ENCODE results near the gene FBLN1.
"Not testable (repeated sequence)": the region's sequence is repeated elsewhere in the genome, so short reads cannot be mapped to it uniquely, and the experiment has no call there.

The FBLN1 gene

DNA sequence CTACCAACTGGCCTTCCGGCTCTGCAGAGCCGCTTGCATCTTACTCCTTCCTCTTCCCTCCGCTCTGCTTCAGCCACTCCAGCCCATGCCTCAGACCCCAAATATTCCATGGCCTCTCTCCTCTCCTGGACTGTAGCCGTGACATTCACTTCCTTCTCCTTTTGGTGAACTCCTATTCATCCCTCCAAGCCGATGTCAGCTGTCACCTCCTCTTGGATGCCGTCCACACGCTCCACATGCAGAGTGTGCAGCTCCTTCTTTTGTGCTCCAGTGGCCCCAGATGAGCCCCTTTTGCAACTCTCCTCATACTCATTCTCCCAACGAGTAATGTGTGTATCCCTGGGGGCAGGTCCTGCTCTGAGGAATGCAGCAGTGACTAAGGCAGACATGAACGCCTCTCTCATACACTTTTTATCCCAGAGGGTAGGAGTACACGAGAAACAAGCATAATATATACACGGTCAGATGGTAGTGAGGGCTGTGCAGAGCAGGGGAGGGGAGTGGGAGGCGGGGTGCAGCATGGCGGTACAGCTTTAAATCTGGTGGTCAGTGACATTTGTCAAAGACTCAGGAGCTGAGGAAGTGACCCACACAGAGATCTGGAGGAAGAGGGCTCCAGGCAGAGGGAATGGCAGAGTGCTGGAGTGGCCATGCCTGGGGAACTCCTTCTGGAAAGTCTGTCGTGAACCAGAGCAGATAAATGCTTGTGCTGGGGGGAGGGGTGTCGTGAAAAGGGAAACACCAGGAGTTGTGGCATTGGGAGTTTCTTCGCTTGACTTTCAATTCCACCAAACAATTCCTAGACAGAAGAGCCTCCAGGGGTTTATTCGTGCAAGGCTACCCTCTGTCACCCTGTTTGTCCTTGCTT is 85.2 kb downstream of the FBLN1 start:
- H3K4me2 ChIP-seq (ENCODE audit: low read depth, low read length, poor library complexity, severe bottlenecking) = no peak overlapping the region
- no peaks in the 10 kb centered on the region for H3K36me3 ChIP-seq (ENCODE audit: insufficient read depth, low read length)
- no peaks in the 10 kb centered on the region for H3K27me3 ChIP-seq (ENCODE audit: insufficient read depth, low read length, poor library complexity, severe bottlenecking)
- no peaks in the 10 kb centered on the region for H3K9me3 ChIP-seq (ENCODE audit: insufficient read depth, low read depth, low read length)
- H3K9me2 ChIP-seq (replicated peaks; ENCODE audit: low read depth, low read length) = no peaks in the 10 kb centered on the region
- no peaks in the 10 kb centered on the region for H3K79me2 ChIP-seq (ENCODE audit: insufficient read depth, low read length)
- no peak overlapping the region for H3K4me3 ChIP-seq (ENCODE audit: low read length, poor library complexity, severe bottlenecking)
- no peak overlapping the region for H3K9ac ChIP-seq (ENCODE audit: low read depth, low read length, poor library complexity, severe bottlenecking)
- H3F3A ChIP-seq (ENCODE audit: low read depth) = no peaks in the 10 kb centered on the region
- no peak for TF ChIP-seq EZH2phosphoT487 (IDR thresholded peaks at IDR 0.05; ENCODE audit: borderline replicate concordance)
- TF ChIP-seq, protein P1, sequence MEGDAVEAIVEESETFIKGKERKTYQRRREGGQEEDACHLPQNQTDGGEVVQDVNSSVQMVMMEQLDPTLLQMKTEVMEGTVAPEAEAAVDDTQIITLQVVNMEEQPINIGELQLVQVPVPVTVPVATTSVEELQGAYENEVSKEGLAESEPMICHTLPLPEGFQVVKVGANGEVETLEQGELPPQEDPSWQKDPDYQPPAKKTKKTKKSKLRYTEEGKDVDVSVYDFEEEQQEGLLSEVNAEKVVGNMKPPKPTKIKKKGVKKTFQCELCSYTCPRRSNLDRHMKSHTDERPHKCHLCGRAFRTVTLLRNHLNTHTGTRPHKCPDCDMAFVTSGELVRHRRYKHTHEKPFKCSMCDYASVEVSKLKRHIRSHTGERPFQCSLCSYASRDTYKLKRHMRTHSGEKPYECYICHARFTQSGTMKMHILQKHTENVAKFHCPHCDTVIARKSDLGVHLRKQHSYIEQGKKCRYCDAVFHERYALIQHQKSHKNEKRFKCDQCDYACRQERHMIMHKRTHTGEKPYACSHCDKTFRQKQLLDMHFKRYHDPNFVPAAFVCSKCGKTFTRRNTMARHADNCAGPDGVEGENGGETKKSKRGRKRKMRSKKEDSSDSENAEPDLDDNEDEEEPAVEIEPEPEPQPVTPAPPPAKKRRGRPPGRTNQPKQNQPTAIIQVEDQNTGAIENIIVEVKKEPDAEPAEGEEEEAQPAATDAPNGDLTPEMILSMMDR (conservative IDR thresholded peaks at IDR 0.05; ENCODE audit: low read length) = no peak
- H4K20me1 ChIP-seq (ENCODE audit: insufficient read depth, low read length, poor library complexity, severe bottlenecking) = no peaks in the 10 kb centered on the region
- peaks cover 14% of the 10 kb centered on the region for H3K4me1 ChIP-seq (ENCODE audit: insufficient read depth, low read length, poor library complexity, severe bottlenecking)
- H2AFZ ChIP-seq (ENCODE audit: low read length) = no peak overlapping the region

DNA sequence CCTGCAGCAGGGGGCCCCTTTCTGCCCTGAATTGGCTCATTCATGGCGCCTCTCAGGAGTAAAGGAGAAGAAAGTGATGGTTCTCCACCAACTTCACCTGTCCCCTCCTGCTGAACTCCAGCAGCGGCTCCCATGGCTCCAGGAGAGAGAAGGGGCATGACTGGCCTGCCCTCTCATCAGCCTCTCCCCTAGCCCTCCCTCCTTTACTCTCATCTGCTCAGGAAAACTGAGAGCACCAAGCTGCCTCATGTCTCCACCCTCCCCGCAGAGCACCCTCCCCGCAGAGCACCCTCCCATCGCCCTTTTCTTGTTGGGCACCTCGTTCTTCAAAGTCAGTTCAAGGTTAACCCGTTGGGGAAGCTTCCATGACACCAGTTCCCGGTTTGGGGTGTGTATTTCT is 86.9 kb downstream of the FBLN1 start:
- no peaks in the 10 kb centered on the region for H3K4me1 ChIP-seq (ENCODE audit: insufficient read depth, low read length, poor library complexity, severe bottlenecking)
- H2AFZ ChIP-seq (ENCODE audit: low read length) = no peak overlapping the region
- no peaks in the 10 kb centered on the region for H3K27me3 ChIP-seq (ENCODE audit: insufficient read depth, low read length, poor library complexity, severe bottlenecking)

DNA sequence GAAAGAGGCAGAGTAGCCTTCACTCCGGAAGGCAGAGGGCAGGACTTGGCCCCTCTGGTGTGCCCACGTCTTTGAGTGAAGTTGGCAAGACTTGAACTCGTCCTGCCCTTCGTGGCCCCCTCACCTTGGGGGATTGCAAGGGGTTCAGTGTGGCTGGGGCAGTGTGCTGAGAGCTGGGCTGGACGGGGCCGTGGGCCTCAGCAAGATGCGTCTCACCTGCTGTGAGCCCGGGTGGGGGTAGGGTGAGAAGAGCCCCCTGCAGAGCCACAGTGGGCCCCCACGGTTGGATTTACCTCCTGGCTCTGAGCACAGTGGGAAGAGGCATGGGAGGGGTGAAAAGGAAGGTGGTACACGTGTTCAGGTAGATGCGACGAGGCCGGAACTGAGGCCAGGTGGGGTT is 87.6 kb downstream of the FBLN1 start:
- H3K4me3 ChIP-seq (ENCODE audit: low read length, poor library complexity, severe bottlenecking) = no peak overlapping the region
- H3K27me3 ChIP-seq (ENCODE audit: insufficient read depth, low read length, poor library complexity, severe bottlenecking) = no peaks in the 10 kb centered on the region

More for the DNA sequence above, 86.9 kb downstream of the FBLN1 start:
- Histone ChIP-seq H3F3A (ENCODE audit: low read depth) (no peaks in the 10 kb centered on the region), H3K9me3 (ENCODE audit: insufficient read depth, low read depth, low read length) (no peaks in the 10 kb centered on the region), H3K79me2 (ENCODE audit: insufficient read depth, low read length) (no peaks in the 10 kb centered on the region), H3K4me2 (ENCODE audit: low read depth, low read length, poor library complexity, severe bottlenecking) (no peak overlapping the region), H3K9ac (ENCODE audit: low read depth, low read length, poor library complexity, severe bottlenecking) (no peak overlapping the region), H3K36me3 (ENCODE audit: insufficient read depth, low read length) (no peaks in the 10 kb centered on the region), H4K20me1 (ENCODE audit: insufficient read depth, low read length, poor library complexity, severe bottlenecking) (no peaks in the 10 kb centered on the region), H3K9me2 (replicated peaks; ENCODE audit: low read depth, low read length) (no peaks in the 10 kb centered on the region), H3K4me3 (ENCODE audit: low read length, poor library complexity, severe bottlenecking) (no peak overlapping the region)
- TF ChIP-seq, protein P1 (conservative IDR thresholded peaks at IDR 0.05; ENCODE audit: low read length) = no peak
- TF ChIP-seq EZH2phosphoT487 (IDR thresholded peaks at IDR 0.05; ENCODE audit: borderline replicate concordance) = no peak

DNA sequence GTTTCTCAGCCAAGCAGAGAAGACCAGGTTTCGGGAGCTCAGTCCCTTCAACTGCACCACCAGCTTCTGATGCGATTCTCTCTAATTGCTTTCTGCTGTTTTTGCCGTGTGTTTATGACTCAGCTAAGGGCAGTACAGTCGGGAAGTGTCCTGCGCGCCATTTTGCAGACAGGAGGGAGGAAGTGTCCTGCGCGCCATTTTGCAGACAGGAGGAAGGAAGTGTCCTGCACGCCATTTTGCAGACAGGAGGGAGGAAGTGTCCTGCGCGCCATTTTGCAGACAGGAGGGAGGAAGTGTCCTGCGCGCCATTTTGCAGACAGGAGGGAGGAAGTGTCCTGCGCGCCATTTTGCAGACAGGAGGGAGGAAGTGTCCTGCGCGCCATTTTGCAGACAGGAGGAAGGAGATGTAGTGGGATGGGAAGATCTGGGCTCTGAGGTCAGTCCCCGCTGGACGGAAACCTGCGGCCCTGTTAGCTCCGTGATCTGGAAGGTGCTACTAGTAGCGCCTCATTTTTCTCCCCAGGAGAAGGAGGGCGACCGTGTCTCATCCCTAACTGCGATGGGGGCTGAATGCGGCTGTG is 89.0 kb downstream of the FBLN1 start:
- not testable (repeated sequence) for H3K36me3 ChIP-seq (ENCODE audit: insufficient read depth, low read length); H3K9ac ChIP-seq (ENCODE audit: low read depth, low read length, poor library complexity, severe bottlenecking); H4K20me1 ChIP-seq (ENCODE audit: insufficient read depth, low read length, poor library complexity, severe bottlenecking); H2AFZ ChIP-seq (ENCODE audit: low read length); H3F3A ChIP-seq (ENCODE audit: low read depth); H3K27me3 ChIP-seq (ENCODE audit: insufficient read depth, low read length, poor library complexity, severe bottlenecking); H3K9me3 ChIP-seq (ENCODE audit: insufficient read depth, low read depth, low read length); H3K9me2 ChIP-seq (replicated peaks; ENCODE audit: low read depth, low read length); H3K4me3 ChIP-seq (ENCODE audit: low read length, poor library complexity, severe bottlenecking); H3K4me2 ChIP-seq (ENCODE audit: low read depth, low read length, poor library complexity, severe bottlenecking); H3K4me1 ChIP-seq (ENCODE audit: insufficient read depth, low read length, poor library complexity, severe bottlenecking); H3K79me2 ChIP-seq (ENCODE audit: insufficient read depth, low read length)

More for the DNA sequence above, 87.6 kb downstream of the FBLN1 start:
- H3K4me1 ChIP-seq (ENCODE audit: insufficient read depth, low read length, poor library complexity, severe bottlenecking) = no peaks in the 10 kb centered on the region
- H3K36me3 ChIP-seq (ENCODE audit: insufficient read depth, low read length) = no peaks in the 10 kb centered on the region
- no peaks in the 10 kb centered on the region for H3K9me3 ChIP-seq (ENCODE audit: insufficient read depth, low read depth, low read length)
- H4K20me1 ChIP-seq (ENCODE audit: insufficient read depth, low read length, poor library complexity, severe bottlenecking) = no peaks in the 10 kb centered on the region
- no peaks in the 10 kb centered on the region for H3K79me2 ChIP-seq (ENCODE audit: insufficient read depth, low read length)
- no peak overlapping the region for H3K9ac ChIP-seq (ENCODE audit: low read depth, low read length, poor library complexity, severe bottlenecking)
- H2AFZ ChIP-seq (ENCODE audit: low read length) = no peak overlapping the region
- no peaks in the 10 kb centered on the region for H3K9me2 ChIP-seq (replicated peaks; ENCODE audit: low read depth, low read length)
- H3K4me2 ChIP-seq (ENCODE audit: low read depth, low read length, poor library complexity, severe bottlenecking) = no peak overlapping the region
- no peaks in the 10 kb centered on the region for H3F3A ChIP-seq (ENCODE audit: low read depth)
- no peak for TF ChIP-seq EZH2phosphoT487 (IDR thresholded peaks at IDR 0.05; ENCODE audit: borderline replicate concordance)
- TF ChIP-seq, protein P1 (conservative IDR thresholded peaks at IDR 0.05; ENCODE audit: low read length) = no peak
